ENCODE measurements around the gene CCDC50. TPM values are rescaled to one million over a fixed set of nuclear protein-coding genes. Genes with fewer than 3 reads are reported as not detected.

The CCDC50 gene
- total and polyA plus RNA-seq, 2 donors (not counting 3 experiments of a cell fraction or from before 2014, with no cell fraction given), result 44.4 to 137 TPM

- no peak overlapping the region for H3K9ac ChIP-seq (replicated peaks; ENCODE audit: extremely low read depth, insufficient read depth, low read length)
- CTCF ChIA-PET, result interaction anchor here (1.1 kb wide), 1 partner anchor 1020 kb away, joined by 3 read pairs; no protein-coding TSS in a partner anchor
- no TSS peak for BruUV-seq (replicated peaks)
Observed at GRCh38 chr3:191424881-191425280, 95.7 kb downstream of the CCDC50 start.

More at GRCh38 chr3:191424881-191425280, 95.7 kb downstream of the CCDC50 start:
- POLR2A ChIA-PET, result no interaction called here
- FAIRE-seq (no peak), DNase-seq (ENCODE audit: low read depth, low spot score) (no peak)
- Histone ChIP-seq H2AFZ (ENCODE audit: low read depth, low read length) (no peak overlapping the region), H4K20me1 (replicated peaks; ENCODE audit: control insufficient read depth, extremely low read depth, insufficient read depth, low read length) (no peaks in the 10 kb centered on the region), H3K36me3 (ENCODE audit: control insufficient read depth in 2 of 2, extremely low read depth in 1 of 2, insufficient read depth in 2 of 2, low read length in 2 of 2) (no peaks in the 10 kb centered on the region), H3K4me3 (replicated peaks in 1 of 3; ENCODE audit: insufficient read depth in 1 of 3, low read depth in 1 of 3, low read length in 3 of 3) (no peak overlapping the region), H3K27me3 (ENCODE audit: control insufficient read depth in 2 of 2, insufficient read depth in 2 of 2, low read length in 2 of 2) (peaks cover 0 to 4% of the 10 kb centered on the region in 2 experiments), H3K79me2 (ENCODE audit: control insufficient read depth, insufficient read depth, low read length) (no peaks in the 10 kb centered on the region), H3K27ac (ENCODE audit: insufficient read depth, low read depth, low read length) (no peak overlapping the region), H3K9me1 (replicated peaks; ENCODE audit: control insufficient read depth, extremely low read depth, insufficient read depth, low read length) (no peaks in the 10 kb centered on the region), H3K4me2 (ENCODE audit: insufficient read depth, low read length) (no peak overlapping the region), H3K4me1 (ENCODE audit: control insufficient read depth, extremely low read depth, insufficient read depth, low read length) (no peaks in the 10 kb centered on the region), H3K9me3 (replicated peaks; ENCODE audit: control insufficient read depth, insufficient read depth, low read length) (no peaks in the 10 kb centered on the region)
- intact Hi-C loops (cut with micrococcal nuclease) (loop anchor here (10.0 kb wide), 1 partner anchor 360 kb away; no protein-coding TSS in a partner anchor), dilution Hi-C loops (cut with MboI; ENCODE audit: extremely low pct_ligation_motif_present, low sequenced_read_pairs) (no loop called here)
- TF ChIP-seq POLR2A (IDR thresholded peaks at IDR 0.05; ENCODE audit: low read depth, low read length) (no peak), FOS (IDR thresholded peaks at IDR 0.05; ENCODE audit: borderline replicate concordance, insufficient read depth, low read length) (no peak), CTCF (IDR thresholded peaks at IDR 0.05; ENCODE audit: extremely low read depth in 1 of 2, insufficient read depth in 1 of 2, low read depth in 1 of 2, low read length in 2 of 2) (no peak), JUN (IDR thresholded peaks at IDR 0.05; ENCODE audit: borderline replicate concordance, insufficient read depth, insufficient read length, low read depth) (no peak), MAX (IDR thresholded peaks at IDR 0.05; ENCODE audit: insufficient read depth, insufficient read length) (no peak), MYC (IDR thresholded peaks at IDR 0.05; ENCODE audit: low read depth, low read length) (no peak), POLR2AphosphoS5 (IDR thresholded peaks at IDR 0.05; ENCODE audit: insufficient read depth, low read depth, low read length) (no peak), EZH2 (IDR thresholded peaks at IDR 0.05; ENCODE audit: borderline replicate concordance, low read depth, low read length, severe bottlenecking) (no peak), GATA2 (IDR thresholded peaks at IDR 0.05; ENCODE audit: insufficient read depth, insufficient read length, low read depth, low read length) (no peak)

All from endothelial cell of umbilical vein (primary cell).